ENCODE data around the gene BCL11A. TPM values are rescaled to one million over a fixed set of nuclear protein-coding genes. Genes with fewer than 3 reads are reported as not detected.
A peak's percentile ranks its signal among the peaks of the same experiment; 100 is the strongest.

BCL11A gene
- total and polyA plus RNA-seq, 2 donors from 2014 or later = 1.4 to 8.7 TPM

GRCh38 chr2:60480089-60480773 is 73.2 kb downstream of the BCL11A start:
- no peaks in the 10 kb centered on the region for H3K4me1 ChIP-seq (ENCODE audit: control insufficient read depth in 2 of 3, insufficient read depth in 2 of 3, low read depth in 1 of 3, low read length in 3 of 3)
- H3K27ac ChIP-seq (ENCODE audit: low read depth in 2 of 2, low read length in 2 of 2) = no peak overlapping the region
- DNase-seq = peak in 2 of 5 donors; percentile 63 to 66
- H3K9me3 ChIP-seq (ENCODE audit: control insufficient read depth in 2 of 3, insufficient read depth in 1 of 3, low read length in 3 of 3) = no peaks in the 10 kb centered on the region
- H3K4me3 ChIP-seq (ENCODE audit: low read length in 3 of 3) = no peak overlapping the region
- TF ChIP-seq, protein P1, sequence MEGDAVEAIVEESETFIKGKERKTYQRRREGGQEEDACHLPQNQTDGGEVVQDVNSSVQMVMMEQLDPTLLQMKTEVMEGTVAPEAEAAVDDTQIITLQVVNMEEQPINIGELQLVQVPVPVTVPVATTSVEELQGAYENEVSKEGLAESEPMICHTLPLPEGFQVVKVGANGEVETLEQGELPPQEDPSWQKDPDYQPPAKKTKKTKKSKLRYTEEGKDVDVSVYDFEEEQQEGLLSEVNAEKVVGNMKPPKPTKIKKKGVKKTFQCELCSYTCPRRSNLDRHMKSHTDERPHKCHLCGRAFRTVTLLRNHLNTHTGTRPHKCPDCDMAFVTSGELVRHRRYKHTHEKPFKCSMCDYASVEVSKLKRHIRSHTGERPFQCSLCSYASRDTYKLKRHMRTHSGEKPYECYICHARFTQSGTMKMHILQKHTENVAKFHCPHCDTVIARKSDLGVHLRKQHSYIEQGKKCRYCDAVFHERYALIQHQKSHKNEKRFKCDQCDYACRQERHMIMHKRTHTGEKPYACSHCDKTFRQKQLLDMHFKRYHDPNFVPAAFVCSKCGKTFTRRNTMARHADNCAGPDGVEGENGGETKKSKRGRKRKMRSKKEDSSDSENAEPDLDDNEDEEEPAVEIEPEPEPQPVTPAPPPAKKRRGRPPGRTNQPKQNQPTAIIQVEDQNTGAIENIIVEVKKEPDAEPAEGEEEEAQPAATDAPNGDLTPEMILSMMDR (IDR thresholded peaks at IDR 0.05; ENCODE audit: borderline replicate concordance, extremely low read depth, insufficient read depth) = no peak
- no peaks in the 10 kb centered on the region for H3K36me3 ChIP-seq (ENCODE audit: control insufficient read depth in 2 of 3, insufficient read depth in 3 of 3, low read length in 3 of 3)
- no peak for FAIRE-seq
- intact Hi-C loops (cut with DNase I) = no loop called here
- H3K27me3 ChIP-seq (ENCODE audit: control insufficient read depth, insufficient read depth, low read length) = no peaks in the 10 kb centered on the region
- no peak overlapping the region for H3K9ac ChIP-seq (ENCODE audit: low read length in 3 of 3)

- Histone ChIP-seq H3K36me3 (ENCODE audit: control insufficient read depth in 2 of 3, insufficient read depth in 3 of 3, low read length in 3 of 3) (no peaks in the 10 kb centered on the region), H3K4me3 (ENCODE audit: low read length in 3 of 3) (no peak overlapping the region), H3K27me3 (ENCODE audit: control insufficient read depth, insufficient read depth, low read length) (no peaks in the 10 kb centered on the region), H3K27ac (ENCODE audit: low read depth in 2 of 2, low read length in 2 of 2) (no peak overlapping the region), H3K9me3 (ENCODE audit: control insufficient read depth in 2 of 3, insufficient read depth in 1 of 3, low read length in 3 of 3) (no peaks in the 10 kb centered on the region), H3K9ac (ENCODE audit: low read length in 3 of 3) (no peak overlapping the region), H3K4me1 (ENCODE audit: control insufficient read depth in 2 of 3, insufficient read depth in 2 of 3, low read depth in 1 of 3, low read length in 3 of 3) (no peaks in the 10 kb centered on the region)
- intact Hi-C loops (cut with DNase I) = no loop called here
- DNase-seq (no peak), FAIRE-seq (no peak)
- TF ChIP-seq, protein P1 (IDR thresholded peaks at IDR 0.05; ENCODE audit: borderline replicate concordance, extremely low read depth, insufficient read depth) = no peak
Measured at GRCh38 chr2:60479226-60480088, 74.0 kb downstream of the BCL11A start.

DNA sequence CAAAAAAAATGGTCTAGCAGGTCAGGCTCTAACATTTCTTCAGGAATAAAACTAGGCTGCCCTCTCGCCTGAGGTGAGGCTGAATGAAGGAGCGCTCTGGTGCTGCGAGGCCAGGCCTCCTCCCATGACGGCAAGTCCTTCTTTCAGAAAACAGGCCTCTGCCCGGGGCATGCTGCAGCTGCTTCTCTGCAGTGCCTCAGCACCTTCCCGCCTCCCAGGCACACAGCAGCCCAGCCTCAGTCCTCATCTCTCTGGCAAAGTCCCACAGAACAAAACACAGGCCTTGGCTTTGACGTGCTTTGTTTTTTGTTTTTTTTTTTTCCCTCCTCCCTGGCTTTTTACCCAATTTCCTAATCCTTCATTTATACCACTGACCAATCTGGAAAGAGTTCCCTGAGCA is 74.8 kb downstream of the BCL11A start:
- H3K27me3 ChIP-seq (ENCODE audit: control insufficient read depth, insufficient read depth, low read length) = no peaks in the 10 kb centered on the region
- H3K4me1 ChIP-seq (ENCODE audit: control insufficient read depth in 2 of 3, insufficient read depth in 2 of 3, low read depth in 1 of 3, low read length in 3 of 3) = no peaks in the 10 kb centered on the region
- H3K36me3 ChIP-seq (ENCODE audit: control insufficient read depth in 2 of 3, insufficient read depth in 3 of 3, low read length in 3 of 3) = no peaks in the 10 kb centered on the region
- no peak overlapping the region for H3K9ac ChIP-seq (ENCODE audit: low read length in 3 of 3)
- H3K9me3 ChIP-seq (ENCODE audit: control insufficient read depth in 2 of 3, insufficient read depth in 1 of 3, low read length in 3 of 3) = no peaks in the 10 kb centered on the region
- no peak overlapping the region for H3K4me3 ChIP-seq (ENCODE audit: low read length in 3 of 3)
- intact Hi-C loops (cut with DNase I) = no loop called here
- FAIRE-seq (no peak), DNase-seq (no peak)
- H3K27ac ChIP-seq (ENCODE audit: low read depth in 2 of 2, low read length in 2 of 2) = no peak overlapping the region
- TF ChIP-seq, protein P1 (IDR thresholded peaks at IDR 0.05; ENCODE audit: borderline replicate concordance, extremely low read depth, insufficient read depth) = no peak

Measured in kidney (tissue), 14 donors.